H9 (cell line): ENCODE data around the gene OXLD1. TPM values are rescaled to one million over a fixed set of nuclear protein-coding genes. Genes with fewer than 3 reads are reported as not detected.

Experiments
- DNase-seq: peaks from one replicate; pipeline ENCODE4 v3.0.0-alpha.2; 2017
- H2AFZ ChIP-seq: one replicate; pipeline ENCODE4 v1.6.1; 2013; ENCODE audit warnings: mild to moderate bottlenecking, low read length, control low read depth, moderate library complexity
- H2AK5ac ChIP-seq: 2 replicates; pipeline ENCODE4 v1.6.1; 2013; ENCODE audit warnings: low read length, control low read depth, mixed read lengths; ENCODE audit not compliant: insufficient read length
- H2BK120ac ChIP-seq: one replicate; pipeline ENCODE4 v1.6.1; 2013; ENCODE audit warnings: low read depth, mild to moderate bottlenecking, low read length, control low read depth, inconsistent platforms; ENCODE audit not compliant: poor library complexity, severe bottlenecking
- H2BK12ac ChIP-seq: 2 replicates; pipeline ENCODE4 v1.6.1; 2013; ENCODE audit warnings: low read length, control low read depth, mixed read lengths, low read depth; ENCODE audit not compliant: insufficient read length
- H2BK15ac ChIP-seq: 2 replicates; pipeline ENCODE4 v1.6.1; 2013; ENCODE audit warnings: low read depth, low read length, control low read depth
- H2BK20ac ChIP-seq: one replicate; pipeline ENCODE4 v1.6.1; 2013; ENCODE audit warnings: low read depth, mild to moderate bottlenecking, low read length, control low read depth, inconsistent platforms; ENCODE audit not compliant: poor library complexity, severe bottlenecking
- H2BK5ac ChIP-seq: 2 replicates; pipeline ENCODE4 v1.6.1; 2013; ENCODE audit warnings: low read length, control low read depth, mixed read lengths; ENCODE audit not compliant: insufficient read length
- H3K14ac ChIP-seq: 2 replicates; pipeline ENCODE4 v1.6.1; 2013; ENCODE audit warnings: low read length, control low read depth; ENCODE audit not compliant: insufficient read depth
- H3K18ac ChIP-seq: 2 replicates; pipeline ENCODE4 v1.6.1; 2013; ENCODE audit warnings: low read depth, mild to moderate bottlenecking, mixed read lengths, low read length, control low read depth; ENCODE audit not compliant: insufficient read length
- H3K23ac ChIP-seq: 2 replicates; pipeline ENCODE4 v1.6.1; 2013; ENCODE audit warnings: low read length, control low read depth, mixed read lengths, low read depth; ENCODE audit not compliant: insufficient read length
- H3K23me2 ChIP-seq: 2 replicates; pipeline ENCODE4 v1.6.1; 2013; ENCODE audit warnings: low read depth, mild to moderate bottlenecking, mixed read lengths, low read length, control low read depth; ENCODE audit not compliant: insufficient read length, poor library complexity, severe bottlenecking
- H3K27ac ChIP-seq: 2 replicates; pipeline ENCODE4 v1.5.1; 2013; ENCODE audit warnings: low read length, control low read depth, mixed read lengths, low read depth; ENCODE audit not compliant: insufficient read length
- H3K27me3 ChIP-seq: 2 replicates; pipeline ENCODE4 v1.6.1; 2013; ENCODE audit warnings: low read length, control low read depth, inconsistent platforms; ENCODE audit not compliant: insufficient read depth
- H3K4ac ChIP-seq: 2 replicates; pipeline ENCODE4 v1.6.1; 2013; ENCODE audit warnings: low read depth, mild to moderate bottlenecking, control low read depth, inconsistent platforms, low read length, moderate library complexity
- H3K4me1 ChIP-seq: 2 replicates; pipeline ENCODE4 v1.6.1; 2013; ENCODE audit warnings: low read length, control low read depth, inconsistent platforms; ENCODE audit not compliant: insufficient read depth
- H3K4me2 ChIP-seq: 2 replicates; pipeline ENCODE4 v1.6.1; 2013; ENCODE audit warnings: low read length, control low read depth, mixed read lengths; ENCODE audit not compliant: insufficient read length, insufficient read depth
- H3K56ac ChIP-seq: 2 replicates; pipeline ENCODE4 v1.6.1; 2013; ENCODE audit warnings: low read depth, mild to moderate bottlenecking, mixed read lengths, low read length, control low read depth; ENCODE audit not compliant: insufficient read length
- H3K79me1 ChIP-seq: 2 replicates; pipeline ENCODE4 v1.6.1; 2013; ENCODE audit warnings: low read depth, mild to moderate bottlenecking, moderate library complexity, low read length, control low read depth, inconsistent platforms; ENCODE audit not compliant: insufficient read depth, poor library complexity, severe bottlenecking
- H3K79me2 ChIP-seq: 2 replicates; pipeline ENCODE4 v1.6.1; 2013; ENCODE audit warnings: low read length, control low read depth, inconsistent platforms; ENCODE audit not compliant: insufficient read depth
- H3K9ac ChIP-seq: 2 replicates; pipeline ENCODE4 v1.6.1; 2013; ENCODE audit warnings: low read length, control low read depth, mixed read lengths; ENCODE audit not compliant: insufficient read length; ENCODE audit errors: extremely low read depth
- H3K9me3 ChIP-seq: one replicate; pipeline ENCODE4 v1.6.1; 2013; ENCODE audit warnings: low read depth, low read length, inconsistent platforms; ENCODE audit not compliant: control insufficient read depth
- H3T11ph ChIP-seq: one replicate; pipeline ENCODE4 v1.6.1; 2013; ENCODE audit warnings: mild to moderate bottlenecking, low read length, control low read depth, inconsistent platforms
- H4K20me1 ChIP-seq: one replicate; pipeline ENCODE4 v1.6.1; 2013; ENCODE audit not compliant: control insufficient read depth, insufficient read length, insufficient read depth
- H4K5ac ChIP-seq: 2 replicates; pipeline ENCODE4 v1.6.1; 2013; ENCODE audit warnings: low read depth, mild to moderate bottlenecking, mixed read lengths, low read length, control low read depth; ENCODE audit not compliant: insufficient read length
- H4K8ac ChIP-seq: replicated peaks from 2 replicates; pipeline ENCODE4 v1.6.1; 2013; ENCODE audit warnings: low read length, control low read depth, mixed read lengths, low read depth; ENCODE audit not compliant: insufficient read length
- H4K91ac ChIP-seq: 2 replicates; pipeline ENCODE4 v1.6.1; 2013; ENCODE audit warnings: low read depth, mild to moderate bottlenecking, moderate library complexity, mixed read lengths, low read length, control low read depth; ENCODE audit not compliant: insufficient read length
- H3K27ac Mint-ChIP-seq, 3 experiments: 2 replicates in 2 of 3; 3 replicates in 1 of 3; pipeline ENCODE4 v1.8.0; 2020 to 2021; ENCODE audit warnings: mixed read lengths in 3 of 3, mild to moderate bottlenecking in 1 of 3, moderate library complexity in 1 of 3
- H3K27me3 Mint-ChIP-seq: 2 replicates; pipeline ENCODE4 v1.8.0; 2021; ENCODE audit warnings: low read depth, mild to moderate bottlenecking, moderate library complexity, mixed read lengths
- H3K36me3 Mint-ChIP-seq, 3 experiments: 2 replicates in 2 of 3; 3 replicates in 1 of 3; pipeline ENCODE4 v1.8.0; 2020 to 2021; ENCODE audit warnings: low read depth in 3 of 3, mixed read lengths in 3 of 3; ENCODE audit not compliant: insufficient read depth in 1 of 3
- H3K4me1 Mint-ChIP-seq, 2 experiments: 2 replicates each; pipeline ENCODE4 v1.8.0; 2020; ENCODE audit warnings: mixed read lengths in 2 of 2
- H3K4me3 Mint-ChIP-seq, 2 experiments: 2 replicates in 1 of 2; 3 replicates in 1 of 2; pipeline ENCODE4 v1.8.0; 2020 to 2021; ENCODE audit warnings: mild to moderate bottlenecking in 2 of 2, mixed read lengths in 2 of 2, moderate library complexity in 1 of 2
- H3K9me3 Mint-ChIP-seq, 2 experiments: 2 replicates in 1 of 2; 3 replicates in 1 of 2; pipeline ENCODE4 v1.8.0; 2020; ENCODE audit warnings: mild to moderate bottlenecking in 2 of 2, mixed read lengths in 2 of 2, moderate library complexity in 1 of 2
- WGBS: extraction: QIAGEN DNeasy Blood & Tissue Kit; methylation state at CpG from one replicate; pipeline ENCODE4 v1.1.7; 2013; ENCODE audit warnings: missing lambda C conversion rate, low lambda C conversion rate, mixed read lengths; ENCODE audit not compliant: insufficient read length; ENCODE audit errors: extremely low coverage; 5-methylcytosine and 5-hydroxymethylcytosine counted together
- microRNA-seq: library from miRNA; unstranded; fragments of <30 nt; microRNA quantifications from one replicate; pipeline ENCODE4, GENCODE V29; 2020; ENCODE audit warnings: borderline microRNAs expressed
- total RNA-seq: library from RNA; stranded (reverse); gene quantifications from 2 replicates; pipeline ENCODE4 v1.2.1, GENCODE V29; 2021
- TF ChIP-seq, protein P1 (sequence below): fragments of 200-600 bp; sonication (generic); conservative IDR thresholded peaks from 3 replicates; pipeline ENCODE4 v1.8.0; 2021; ENCODE audit warnings: antibody characterized with exemption, mild to moderate bottlenecking

Gene OXLD1
- total RNA-seq, 1 experiment from 2014 or later: 25.0 TPM

- H3K36me3 Mint-ChIP-seq: peaks cover 42 to 80% (median 77%) of the 10 kb centered on the region in 3 experiments
Observed at GRCh38 chr17:81615401-81615930, 50.9 kb downstream of the OXLD1 start.

More at GRCh38 chr17:81615401-81615930, 50.9 kb downstream of the OXLD1 start:
- Histone ChIP-seq H2BK5ac (no peak overlapping the region), H3K79me1 (peaks cover 8% of the 10 kb centered on the region), H3K27me3 (no peaks in the 10 kb centered on the region), H2BK15ac (no peak overlapping the region), H3K56ac (no peak overlapping the region), H2BK12ac (no peak overlapping the region), H4K91ac (no peak overlapping the region), H2BK120ac (no peak overlapping the region), H3K9ac (no peak overlapping the region), H3K27ac (no peak overlapping the region), H3K4me1 (no peaks in the 10 kb centered on the region), H3K14ac (no peak overlapping the region), H3K4ac (no peak overlapping the region), H3K9me3 (no peaks in the 10 kb centered on the region), H2AK5ac (no peak overlapping the region), H4K8ac (no peak overlapping the region), H2BK20ac (no peak overlapping the region), H3K79me2 (peaks cover 2% of the 10 kb centered on the region; the same call in 1 of the 2 replicates), H4K20me1 (no peaks in the 10 kb centered on the region), H3K18ac (no peak overlapping the region), H3K23ac (no peak overlapping the region), H3K23me2 (no peaks in the 10 kb centered on the region), H3K4me2 (no peak overlapping the region), H3T11ph (no peak overlapping the region), H2AFZ (no peak overlapping the region), H4K5ac (no peak overlapping the region)
- H3K9me3 Mint-ChIP-seq: peaks cover 8 to 9% of the 10 kb centered on the region in 2 experiments
- no peaks in the 10 kb centered on the region for H3K4me1 Mint-ChIP-seq
- no peak overlapping the region for H3K27ac Mint-ChIP-seq
- no peaks in the 10 kb centered on the region for H3K27me3 Mint-ChIP-seq
- WGBS: no CpG with 5 or more reads among the region's 4 CpGs
- no peak for DNase-seq
- no peak overlapping the region for H3K4me3 Mint-ChIP-seq
- TF ChIP-seq, protein P1, sequence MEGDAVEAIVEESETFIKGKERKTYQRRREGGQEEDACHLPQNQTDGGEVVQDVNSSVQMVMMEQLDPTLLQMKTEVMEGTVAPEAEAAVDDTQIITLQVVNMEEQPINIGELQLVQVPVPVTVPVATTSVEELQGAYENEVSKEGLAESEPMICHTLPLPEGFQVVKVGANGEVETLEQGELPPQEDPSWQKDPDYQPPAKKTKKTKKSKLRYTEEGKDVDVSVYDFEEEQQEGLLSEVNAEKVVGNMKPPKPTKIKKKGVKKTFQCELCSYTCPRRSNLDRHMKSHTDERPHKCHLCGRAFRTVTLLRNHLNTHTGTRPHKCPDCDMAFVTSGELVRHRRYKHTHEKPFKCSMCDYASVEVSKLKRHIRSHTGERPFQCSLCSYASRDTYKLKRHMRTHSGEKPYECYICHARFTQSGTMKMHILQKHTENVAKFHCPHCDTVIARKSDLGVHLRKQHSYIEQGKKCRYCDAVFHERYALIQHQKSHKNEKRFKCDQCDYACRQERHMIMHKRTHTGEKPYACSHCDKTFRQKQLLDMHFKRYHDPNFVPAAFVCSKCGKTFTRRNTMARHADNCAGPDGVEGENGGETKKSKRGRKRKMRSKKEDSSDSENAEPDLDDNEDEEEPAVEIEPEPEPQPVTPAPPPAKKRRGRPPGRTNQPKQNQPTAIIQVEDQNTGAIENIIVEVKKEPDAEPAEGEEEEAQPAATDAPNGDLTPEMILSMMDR: no peak

Small RNA genes within 50 kb of the gene (microRNA-seq; reads per million reads assigned to microRNA genes)
- not detected for gene MIR6786

Other genes with a start within 250 kb of the OXLD1 start
- 4,136 and 4,160 TPM in 2 replicates for gene ACTG1, start 153.8 kb downstream of the OXLD1 start, total RNA-seq
- gene FSCN2, start 138.2 kb downstream of the OXLD1 start, total RNA-seq: 1.0 and 1.6 TPM in 2 replicates
- 54.0 and 54.8 TPM in 2 replicates for gene FAAP100, start 114.3 kb downstream of the OXLD1 start, total RNA-seq
- gene NPLOC4, start 29.5 kb downstream of the OXLD1 start, total RNA-seq: 103 and 104 TPM in 2 replicates
- 1.2 and 1.4 TPM in 2 replicates for gene TSPAN10, start 29.4 kb downstream of the OXLD1 start, total RNA-seq
- 5.7 TPM in 2 replicates for gene PDE6G, start 10.1 kb downstream of the OXLD1 start, total RNA-seq
- gene CCDC137, start 132 bp upstream of the OXLD1 start, total RNA-seq: 57.5 and 60.8 TPM in 2 replicates
- 55.4 and 58.6 TPM in 2 replicates for gene ARL16, start 17.2 kb upstream of the OXLD1 start, total RNA-seq
- gene HGS, start 17.4 kb upstream of the OXLD1 start, total RNA-seq: 99.3 and 106 TPM in 2 replicates
- 140 and 146 TPM in 2 replicates for gene MRPL12, start 36.8 kb upstream of the OXLD1 start, total RNA-seq
- gene SLC25A10, start 45.7 kb upstream of the OXLD1 start, total RNA-seq: 28.1 and 30.9 TPM in 2 replicates
- gene GCGR, start 137.5 kb upstream of the OXLD1 start, total RNA-seq: 0.24 and 0.26 TPM in 2 replicates
- gene MCRIP1, start 166.7 kb upstream of the OXLD1 start, total RNA-seq: 117 and 118 TPM in 2 replicates
- gene PPP1R27, start 168.4 kb upstream of the OXLD1 start, total RNA-seq: 0.15 and 0.22 TPM in 2 replicates
- gene P4HB, start 193.9 kb upstream of the OXLD1 start, total RNA-seq: 364 and 366 TPM in 2 replicates
- 247 and 255 TPM in 2 replicates for gene ARHGDIA, start 204.7 kb upstream of the OXLD1 start, total RNA-seq
- 212 and 219 TPM in 2 replicates for gene ALYREF, start 225.0 kb upstream of the OXLD1 start, total RNA-seq
- 197 and 208 TPM in 2 replicates for gene ANAPC11, start 225.1 kb upstream of the OXLD1 start, total RNA-seq
- 2.1 and 2.4 TPM in 2 replicates for gene NPB, start 235.6 kb upstream of the OXLD1 start, total RNA-seq
- gene PCYT2, start 244.8 kb upstream of the OXLD1 start, total RNA-seq: 24.5 and 24.9 TPM in 2 replicates